HL-60 (cell line): ENCODE measurements around the gene SRSF3.

ENCODE experiments used
- DNase-seq, 2 experiments: peaks; one replicate each; pipeline ENCODE4 v3.0.0-alpha.2; 2010 to 2020; ENCODE audit warnings: low read depth in 1 of 2, low spot score in 1 of 2
- H3K27ac ChIP-seq: fragments of 250-450 bp; sonication (Bioruptor Pico); replicated peaks from 2 replicates; pipeline ENCODE4 v1.5.1; 2020; ENCODE audit warnings: mild to moderate bottlenecking, moderate library complexity
- H3K27me3 ChIP-seq: fragments of 250-450 bp; sonication (Bioruptor Pico); 2 replicates; pipeline ENCODE4 v1.5.1; 2021; ENCODE audit warnings: mild to moderate bottlenecking, moderate library complexity; ENCODE audit not compliant: insufficient read depth, poor library complexity, severe bottlenecking
- H3K4me3 ChIP-seq: replicated peaks from 2 replicates; pipeline ENCODE4 v1.5.1; 2011; ENCODE audit warnings: mild to moderate bottlenecking, control low read depth, low read length; ENCODE audit not compliant: insufficient read depth
- GABPA ChIP-seq: IDR thresholded peaks from 2 replicates; pipeline ENCODE4 v1.6.1; 2012; ENCODE audit warnings: low read depth
- POLR2AphosphoS5 ChIP-seq: IDR thresholded peaks from 2 replicates; pipeline ENCODE4 v1.6.1; 2012; ENCODE audit warnings: low read depth
- SPI1 ChIP-seq: IDR thresholded peaks from 2 replicates; pipeline ENCODE4 v1.6.1; 2012; ENCODE audit warnings: low read depth, mild to moderate bottlenecking, borderline replicate concordance
- TF ChIP-seq, protein P1 (sequence below): IDR thresholded peaks from 2 replicates; pipeline ENCODE4 v1.6.1; 2012; ENCODE audit warnings: low read depth; ENCODE audit not compliant: insufficient replicate concordance
- TF ChIP-seq, protein P2 (sequence below): IDR thresholded peaks from one replicate; pipeline ENCODE4 v1.5.1; 2011; ENCODE audit warnings: low read length, control low read depth, inconsistent platforms; ENCODE audit not compliant: insufficient read depth

The SRSF3 gene

DNA sequence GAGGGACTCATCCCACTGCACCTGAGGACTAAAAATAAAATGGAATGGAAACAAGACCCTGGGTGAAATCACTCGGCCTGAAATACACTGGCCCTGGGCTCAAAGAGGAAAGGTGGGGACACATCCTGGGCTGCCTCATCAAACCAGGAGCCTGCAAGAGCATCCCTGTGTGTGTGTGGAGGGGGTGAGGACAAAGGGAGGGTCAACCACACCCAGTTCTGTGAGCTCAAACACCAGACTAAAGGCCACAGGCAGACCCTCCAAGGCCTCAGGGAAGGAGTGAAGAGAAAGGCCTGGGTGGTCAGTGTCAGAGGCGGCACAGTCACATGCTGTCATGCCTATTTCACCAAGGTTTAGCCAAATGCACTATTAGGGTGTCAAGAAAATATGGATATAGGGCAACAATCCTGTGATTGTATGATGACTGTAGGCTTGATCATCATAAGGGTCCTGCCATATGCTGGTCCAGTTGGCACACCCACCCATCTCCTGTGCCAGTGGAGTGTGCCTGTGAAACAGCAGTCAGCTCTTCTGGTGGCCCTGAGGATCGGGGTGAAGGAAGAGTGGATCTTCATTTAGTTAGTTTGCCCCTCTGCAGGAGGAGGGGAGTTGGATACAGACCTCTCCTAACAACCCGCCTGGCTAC lies 28.9 kb downstream of the SRSF3 start:
- TF ChIP-seq, protein P1, sequence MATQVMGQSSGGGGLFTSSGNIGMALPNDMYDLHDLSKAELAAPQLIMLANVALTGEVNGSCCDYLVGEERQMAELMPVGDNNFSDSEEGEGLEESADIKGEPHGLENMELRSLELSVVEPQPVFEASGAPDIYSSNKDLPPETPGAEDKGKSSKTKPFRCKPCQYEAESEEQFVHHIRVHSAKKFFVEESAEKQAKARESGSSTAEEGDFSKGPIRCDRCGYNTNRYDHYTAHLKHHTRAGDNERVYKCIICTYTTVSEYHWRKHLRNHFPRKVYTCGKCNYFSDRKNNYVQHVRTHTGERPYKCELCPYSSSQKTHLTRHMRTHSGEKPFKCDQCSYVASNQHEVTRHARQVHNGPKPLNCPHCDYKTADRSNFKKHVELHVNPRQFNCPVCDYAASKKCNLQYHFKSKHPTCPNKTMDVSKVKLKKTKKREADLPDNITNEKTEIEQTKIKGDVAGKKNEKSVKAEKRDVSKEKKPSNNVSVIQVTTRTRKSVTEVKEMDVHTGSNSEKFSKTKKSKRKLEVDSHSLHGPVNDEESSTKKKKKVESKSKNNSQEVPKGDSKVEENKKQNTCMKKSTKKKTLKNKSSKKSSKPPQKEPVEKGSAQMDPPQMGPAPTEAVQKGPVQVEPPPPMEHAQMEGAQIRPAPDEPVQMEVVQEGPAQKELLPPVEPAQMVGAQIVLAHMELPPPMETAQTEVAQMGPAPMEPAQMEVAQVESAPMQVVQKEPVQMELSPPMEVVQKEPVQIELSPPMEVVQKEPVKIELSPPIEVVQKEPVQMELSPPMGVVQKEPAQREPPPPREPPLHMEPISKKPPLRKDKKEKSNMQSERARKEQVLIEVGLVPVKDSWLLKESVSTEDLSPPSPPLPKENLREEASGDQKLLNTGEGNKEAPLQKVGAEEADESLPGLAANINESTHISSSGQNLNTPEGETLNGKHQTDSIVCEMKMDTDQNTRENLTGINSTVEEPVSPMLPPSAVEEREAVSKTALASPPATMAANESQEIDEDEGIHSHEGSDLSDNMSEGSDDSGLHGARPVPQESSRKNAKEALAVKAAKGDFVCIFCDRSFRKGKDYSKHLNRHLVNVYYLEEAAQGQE, result no peak
- TF ChIP-seq SPI1 (no peak), GABPA (no peak), POLR2AphosphoS5 (no peak)
- TF ChIP-seq, protein P2, sequence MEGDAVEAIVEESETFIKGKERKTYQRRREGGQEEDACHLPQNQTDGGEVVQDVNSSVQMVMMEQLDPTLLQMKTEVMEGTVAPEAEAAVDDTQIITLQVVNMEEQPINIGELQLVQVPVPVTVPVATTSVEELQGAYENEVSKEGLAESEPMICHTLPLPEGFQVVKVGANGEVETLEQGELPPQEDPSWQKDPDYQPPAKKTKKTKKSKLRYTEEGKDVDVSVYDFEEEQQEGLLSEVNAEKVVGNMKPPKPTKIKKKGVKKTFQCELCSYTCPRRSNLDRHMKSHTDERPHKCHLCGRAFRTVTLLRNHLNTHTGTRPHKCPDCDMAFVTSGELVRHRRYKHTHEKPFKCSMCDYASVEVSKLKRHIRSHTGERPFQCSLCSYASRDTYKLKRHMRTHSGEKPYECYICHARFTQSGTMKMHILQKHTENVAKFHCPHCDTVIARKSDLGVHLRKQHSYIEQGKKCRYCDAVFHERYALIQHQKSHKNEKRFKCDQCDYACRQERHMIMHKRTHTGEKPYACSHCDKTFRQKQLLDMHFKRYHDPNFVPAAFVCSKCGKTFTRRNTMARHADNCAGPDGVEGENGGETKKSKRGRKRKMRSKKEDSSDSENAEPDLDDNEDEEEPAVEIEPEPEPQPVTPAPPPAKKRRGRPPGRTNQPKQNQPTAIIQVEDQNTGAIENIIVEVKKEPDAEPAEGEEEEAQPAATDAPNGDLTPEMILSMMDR, result no peak
- H3K27ac ChIP-seq, result 0 out of 2 replicates have a peak overlapping the region, but pooled peaks have one; percentile 2
- H3K4me3 ChIP-seq, result no peak overlapping the region
- H3K27me3 ChIP-seq, result no peaks in the 10 kb centered on the region
- no peak for DNase-seq

DNA sequence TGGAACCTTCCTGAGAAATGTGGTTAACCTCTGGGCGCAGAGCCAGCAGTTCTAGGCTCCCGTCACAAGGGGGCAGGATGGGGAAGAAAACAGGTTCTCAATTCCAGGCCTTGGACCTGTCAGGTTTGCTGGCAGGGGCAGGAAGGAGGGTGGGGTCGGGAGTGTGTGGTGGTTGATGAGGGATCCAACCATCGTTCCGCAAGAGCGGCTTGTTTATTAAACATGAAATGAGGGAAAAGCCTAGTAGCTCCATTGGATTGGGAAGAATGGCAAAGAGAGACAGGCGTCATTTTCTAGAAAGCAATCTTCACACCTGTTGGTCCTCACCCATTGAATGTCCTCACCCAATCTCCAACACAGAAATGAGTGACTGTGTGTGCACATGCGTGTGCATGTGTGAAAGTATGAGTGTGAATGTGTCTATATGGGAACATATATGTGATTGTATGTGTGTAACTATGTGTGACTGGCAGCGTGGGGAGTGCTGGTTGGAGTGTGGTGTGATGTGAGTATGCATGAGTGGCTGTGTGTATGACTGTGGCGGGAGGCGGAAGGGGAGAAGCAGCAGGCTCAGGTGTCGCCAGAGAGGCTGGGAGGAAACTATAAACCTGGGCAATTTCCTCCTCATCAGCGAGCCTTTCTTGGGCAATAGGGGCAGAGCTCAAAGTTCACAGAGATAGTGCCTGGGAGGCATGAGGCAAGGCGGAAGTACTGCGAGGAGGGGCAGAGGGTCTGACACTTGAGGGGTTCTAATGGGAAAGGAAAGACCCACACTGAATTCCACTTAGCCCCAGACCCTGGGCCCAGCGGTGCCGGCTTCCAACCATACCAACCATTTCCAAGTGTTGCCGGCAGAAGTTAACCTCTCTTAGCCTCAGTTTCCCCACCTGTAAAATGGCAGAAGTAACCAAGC lies 29.6 kb downstream of the SRSF3 start:
- Histone ChIP-seq H3K27ac (peak overlapping the region; percentile 2), H3K27me3 (no peaks in the 10 kb centered on the region), H3K4me3 (no peak overlapping the region)
- TF ChIP-seq POLR2AphosphoS5 (no peak), SPI1 (no peak)
- TF ChIP-seq, protein P2, result peak; percentile 93
- TF ChIP-seq, protein P1, result no peak
- peak in 1 of 2 experiments; percentile 81 for DNase-seq

DNA sequence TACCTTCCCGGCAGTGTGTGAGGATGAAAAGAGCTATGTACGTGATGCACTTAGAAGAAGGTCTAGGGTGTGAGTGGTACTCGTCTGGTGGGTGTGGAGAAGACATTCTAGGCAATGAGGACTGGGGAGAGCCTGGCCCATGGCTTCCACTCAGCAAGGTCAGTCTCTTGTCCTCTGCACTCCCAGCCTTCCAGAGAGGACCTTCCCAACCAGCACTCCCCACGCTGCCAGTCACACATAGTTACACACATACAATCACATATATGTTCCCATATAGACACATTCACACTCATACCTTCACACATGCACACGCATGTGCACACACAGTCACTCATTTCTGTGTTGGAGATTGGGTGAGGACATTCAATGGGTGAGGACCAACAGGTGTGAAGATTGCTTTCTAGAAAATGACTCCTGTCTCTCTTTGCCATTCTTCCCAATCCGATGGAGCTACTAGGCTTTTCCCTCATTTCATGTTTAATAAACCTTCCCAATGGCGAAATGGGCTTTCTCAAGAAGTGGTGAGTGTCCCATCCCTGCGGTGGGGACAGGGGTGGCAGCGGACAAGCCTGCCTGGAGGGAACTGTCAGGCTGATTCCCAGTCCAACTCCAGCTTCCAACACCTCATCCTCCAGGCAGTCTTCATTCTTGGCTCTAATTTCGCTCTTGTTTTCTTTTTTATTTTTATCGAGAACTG lies 30.4 kb downstream of the SRSF3 start:
- no peak for DNase-seq
- Histone ChIP-seq H3K27me3 (no peaks in the 10 kb centered on the region), H3K27ac (no peak overlapping the region), H3K4me3 (no peak overlapping the region)
- TF ChIP-seq, protein P2, result no peak
- TF ChIP-seq, protein P1, result no peak
- TF ChIP-seq SPI1 (no peak), GABPA (no peak), POLR2AphosphoS5 (no peak)
